Hepatocyte (in vitro differentiated cells): ENCODE data around the gene OSBPL10.

Source experiments
- EZH2 ChIP-seq: fragments of 200-600 bp; sonication (generic); IDR thresholded peaks from 2 replicates; pipeline ENCODE4 v1.6.1; 2016; ENCODE audit warnings: antibody characterized with exemption, mild to moderate bottlenecking, borderline replicate concordance
- EZH2phosphoT487 ChIP-seq: fragments of 200-600 bp; sonication (generic); IDR thresholded peaks from one replicate; pipeline ENCODE4 v1.6.1; 2018; ENCODE audit warnings: antibody characterized with exemption, mild to moderate bottlenecking, low read depth, moderate library complexity; ENCODE audit not compliant: unreplicated experiment, severe bottlenecking
- TF ChIP-seq, protein P1 (sequence below): fragments of 200-600 bp; sonication (generic); IDR thresholded peaks from 2 replicates; pipeline ENCODE4 v1.5.1; 2016; ENCODE audit warnings: antibody characterized with exemption, mild to moderate bottlenecking; ENCODE audit not compliant: poor library complexity

DNA sequence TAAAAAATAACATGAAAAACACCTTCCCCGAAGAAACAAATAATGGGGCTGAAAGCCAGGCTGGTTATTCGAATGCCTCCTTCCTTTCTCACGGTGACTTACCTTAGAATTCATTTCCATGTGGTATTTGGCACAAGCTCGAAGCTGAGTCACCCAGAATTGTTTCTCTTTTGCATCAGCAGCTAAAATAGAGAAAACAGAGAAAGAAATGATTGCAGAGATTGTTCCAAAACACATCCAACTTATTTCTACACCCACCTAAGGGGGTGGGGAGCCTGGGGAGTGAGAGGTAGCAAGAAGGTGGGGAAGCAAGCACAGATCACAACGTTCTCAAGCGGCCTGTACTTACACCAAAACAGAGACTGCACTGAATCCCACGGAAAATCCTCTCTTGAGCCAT, 104.7 kb downstream of the OSBPL10 start:
- no peak for TF ChIP-seq EZH2phosphoT487
- TF ChIP-seq, protein P1, sequence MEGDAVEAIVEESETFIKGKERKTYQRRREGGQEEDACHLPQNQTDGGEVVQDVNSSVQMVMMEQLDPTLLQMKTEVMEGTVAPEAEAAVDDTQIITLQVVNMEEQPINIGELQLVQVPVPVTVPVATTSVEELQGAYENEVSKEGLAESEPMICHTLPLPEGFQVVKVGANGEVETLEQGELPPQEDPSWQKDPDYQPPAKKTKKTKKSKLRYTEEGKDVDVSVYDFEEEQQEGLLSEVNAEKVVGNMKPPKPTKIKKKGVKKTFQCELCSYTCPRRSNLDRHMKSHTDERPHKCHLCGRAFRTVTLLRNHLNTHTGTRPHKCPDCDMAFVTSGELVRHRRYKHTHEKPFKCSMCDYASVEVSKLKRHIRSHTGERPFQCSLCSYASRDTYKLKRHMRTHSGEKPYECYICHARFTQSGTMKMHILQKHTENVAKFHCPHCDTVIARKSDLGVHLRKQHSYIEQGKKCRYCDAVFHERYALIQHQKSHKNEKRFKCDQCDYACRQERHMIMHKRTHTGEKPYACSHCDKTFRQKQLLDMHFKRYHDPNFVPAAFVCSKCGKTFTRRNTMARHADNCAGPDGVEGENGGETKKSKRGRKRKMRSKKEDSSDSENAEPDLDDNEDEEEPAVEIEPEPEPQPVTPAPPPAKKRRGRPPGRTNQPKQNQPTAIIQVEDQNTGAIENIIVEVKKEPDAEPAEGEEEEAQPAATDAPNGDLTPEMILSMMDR, result no peak
- TF ChIP-seq EZH2, result no peak
